ENCODE data around the gene KRTAP10-1. TPM values are rescaled to one million over a fixed set of nuclear protein-coding genes. Genes with fewer than 3 reads are reported as not detected.
A peak's percentile ranks its signal among the peaks of the same experiment; 100 is the strongest.

Gene KRTAP10-1
- total and polyA plus RNA-seq, 2 of the 13 experiments (the other 11 are each of a cell fraction or from before 2014, with no cell fraction given) = not detected

- TF ChIP-seq CSRNP1 (CRISPR knock-in tag; IDR thresholded peaks at IDR 0.05) (0 out of 2 replicates have a peak, but pooled peaks have one; percentile 0), AGO1 (IDR thresholded peaks at IDR 0.05; ENCODE audit: low read depth, low read length, poor library complexity, severe bottlenecking) (no peak), ISL2 (CRISPR knock-in tag; IDR thresholded peaks at IDR 0.05) (peak; percentile 60; the same call in 1 of the 2 replicates), MTA1 (CRISPR knock-in tag; IDR thresholded peaks at IDR 0.05; ENCODE audit: borderline replicate concordance) (no peak), HMG20B (CRISPR knock-in tag; conservative IDR thresholded peaks at IDR 0.05) (no peak), MYPOP (CRISPR knock-in tag; IDR thresholded peaks at IDR 0.05) (peak; percentile 47; the same call in 1 of the 2 replicates), PRDM15 (CRISPR knock-in tag; IDR thresholded peaks at IDR 0.05) (no peak), HMG20A (CRISPR knock-in tag; IDR thresholded peaks at IDR 0.05; ENCODE audit: borderline replicate concordance) (peak; percentile 42; the same call in 1 of the 2 replicates), ATF4 (CRISPR knock-in tag; IDR thresholded peaks at IDR 0.05) (0 out of 4 replicates have a peak, but pooled peaks of 1 of the 2 experiments have one; percentile 18), YY1 (IDR thresholded peaks at IDR 0.05; ENCODE audit: insufficient read depth, insufficient replicate concordance, low read depth, low read length) (no peak), CEBPG (CRISPR knock-in tag; IDR thresholded peaks at IDR 0.05) (peak; percentile 70), THAP11 (CRISPR knock-in tag; IDR thresholded peaks at IDR 0.05) (no peak), BHLHE40 (IDR thresholded peaks at IDR 0.05; ENCODE audit: low read length) (peak; percentile 87), SRSF1 (optimal IDR thresholded peaks at IDR 0.05; ENCODE audit: low read depth, low read length) (no peak), ZNF292 (CRISPR knock-in tag; IDR thresholded peaks at IDR 0.05; ENCODE audit: borderline replicate concordance, low read depth) (no peak), SOX5 (CRISPR knock-in tag; IDR thresholded peaks at IDR 0.05; ENCODE audit: borderline replicate concordance) (peak; percentile 41; the same call in 1 of the 2 replicates), ZNF772 (CRISPR knock-in tag; IDR thresholded peaks at IDR 0.05) (no peak), ZGPAT (CRISPR knock-in tag; IDR thresholded peaks at IDR 0.05) (peak; percentile 36; the same call in 1 of the 2 replicates), ZSCAN12 (CRISPR knock-in tag; IDR thresholded peaks at IDR 0.05) (no peak), NR2F6 (IDR thresholded peaks at IDR 0.05) (no peak), NR2F6 (CRISPR knock-in tag; IDR thresholded peaks at IDR 0.05) (0 out of 2 replicates have a peak, but pooled peaks have one; percentile 15), SP1 (IDR thresholded peaks at IDR 0.05) (no peak), SP1 (CRISPR knock-in tag; IDR thresholded peaks at IDR 0.05) (no peak)
These were observed 25.1 kb downstream of the KRTAP10-1 start (continued) for GRCh38 chr21:44514746-44515358.

All from HepG2 (cell line).